GM21529 (cell line): Measurements from ENCODE around the gene CCDC6.
"Not testable (repeated sequence)": the region's sequence is repeated elsewhere in the genome, so short reads cannot be mapped to it uniquely, and the experiment has no call there.

Experiments
- ATAC-seq: cut with Tn5 transposase; IDR thresholded peaks from one replicate; pipeline ENCODE4 v1.9.1; 2021; ENCODE audit not compliant: unreplicated experiment

The CCDC6 gene

DNA sequence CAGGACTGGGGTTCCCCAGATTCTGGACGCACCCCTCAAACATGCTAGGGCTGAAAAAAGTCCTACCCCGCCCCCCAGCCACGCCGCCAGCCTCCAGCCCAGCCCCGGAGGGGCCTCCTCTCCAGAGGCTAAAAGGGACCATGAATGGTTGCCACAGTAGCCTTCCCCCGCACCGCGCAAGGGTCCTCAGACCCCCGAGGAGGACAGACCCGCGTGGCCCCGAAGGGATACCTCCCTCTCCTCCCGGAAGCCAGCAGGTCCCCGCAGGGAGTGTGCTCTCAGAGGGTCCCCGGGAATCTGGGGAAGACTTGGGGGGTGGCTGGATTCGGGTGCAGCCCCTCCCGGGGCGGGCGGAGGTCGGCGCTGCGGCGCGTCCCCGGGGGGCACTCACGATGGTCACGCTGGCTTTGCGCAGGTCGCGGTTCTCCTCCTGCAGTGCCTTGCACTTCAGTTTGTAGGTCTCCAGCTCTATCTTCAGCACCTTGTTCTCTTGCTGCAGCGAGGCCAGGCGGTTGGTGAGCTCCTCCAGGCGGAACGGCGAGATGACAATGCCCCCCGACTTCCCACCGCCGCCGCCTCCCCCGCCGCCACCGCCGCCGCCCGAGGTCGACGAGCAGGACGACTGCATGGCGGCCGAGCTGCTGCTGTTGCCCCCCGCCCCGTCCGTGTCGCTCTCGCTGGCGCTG lies 482 bp downstream of the CCDC6 start:
- ATAC-seq, result peak; percentile 0

DNA sequence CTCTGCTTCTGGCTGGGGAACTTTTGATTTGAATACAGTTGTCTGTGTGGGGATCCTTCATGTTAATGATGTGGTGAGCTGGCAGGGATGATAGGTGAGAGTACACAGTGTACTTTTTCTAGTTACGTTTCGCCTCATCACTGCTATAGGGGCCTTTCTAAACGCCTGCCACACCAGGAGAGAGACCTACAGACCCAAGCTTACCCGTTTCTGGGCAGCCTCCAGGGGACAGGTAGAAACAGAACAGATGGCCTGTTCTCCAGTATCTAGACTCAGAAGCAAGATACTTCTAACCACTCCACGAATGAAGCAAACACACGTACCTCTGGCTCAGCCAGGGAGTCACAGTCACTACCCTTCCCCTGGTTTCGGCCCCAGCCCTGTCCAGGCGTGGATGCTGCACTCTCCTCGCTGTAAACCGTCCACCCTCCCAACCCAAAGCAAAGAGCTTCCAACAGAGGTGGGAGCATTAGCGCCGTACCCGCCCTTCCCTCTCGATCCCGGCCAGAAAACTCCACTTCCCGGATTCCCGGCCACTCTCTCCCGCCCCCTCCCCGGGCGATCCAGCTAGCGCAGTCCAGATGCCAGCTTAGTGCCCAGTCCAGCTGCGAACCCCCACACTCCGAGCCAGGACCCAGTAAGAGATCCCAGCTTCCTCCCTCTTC lies 1.2 kb downstream of the CCDC6 start:
- ATAC-seq, result peak; percentile 50

DNA sequence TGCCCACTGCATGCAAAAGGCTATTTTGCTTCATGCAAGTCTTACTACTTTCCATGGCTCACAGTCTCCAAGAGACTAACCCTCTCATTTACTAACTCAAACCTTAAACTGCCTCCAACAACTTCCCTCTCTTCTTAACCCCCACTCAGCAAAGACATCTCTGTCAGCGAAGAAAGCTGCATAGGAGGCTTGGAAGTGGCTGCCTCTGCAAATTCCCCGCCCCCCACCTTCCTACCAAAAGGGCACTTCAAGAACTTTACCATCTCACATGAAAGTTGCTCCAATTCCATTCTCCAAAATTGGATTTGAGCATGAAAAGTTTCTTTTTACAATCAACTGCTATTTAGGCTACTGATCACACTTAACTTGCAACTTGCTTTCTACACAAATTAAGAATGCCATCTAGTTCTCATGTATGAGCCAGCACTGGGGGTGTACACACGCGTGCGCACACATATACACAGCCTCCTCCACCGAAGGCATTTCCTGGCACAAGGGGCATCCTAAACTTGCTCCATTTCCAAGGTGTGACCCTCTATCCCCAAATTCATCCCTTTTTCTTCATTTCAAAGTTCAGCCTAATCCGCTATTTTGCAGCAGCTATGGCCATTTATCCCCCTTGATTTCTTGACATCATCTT lies 1.8 kb downstream of the CCDC6 start:
- no peak for ATAC-seq

DNA sequence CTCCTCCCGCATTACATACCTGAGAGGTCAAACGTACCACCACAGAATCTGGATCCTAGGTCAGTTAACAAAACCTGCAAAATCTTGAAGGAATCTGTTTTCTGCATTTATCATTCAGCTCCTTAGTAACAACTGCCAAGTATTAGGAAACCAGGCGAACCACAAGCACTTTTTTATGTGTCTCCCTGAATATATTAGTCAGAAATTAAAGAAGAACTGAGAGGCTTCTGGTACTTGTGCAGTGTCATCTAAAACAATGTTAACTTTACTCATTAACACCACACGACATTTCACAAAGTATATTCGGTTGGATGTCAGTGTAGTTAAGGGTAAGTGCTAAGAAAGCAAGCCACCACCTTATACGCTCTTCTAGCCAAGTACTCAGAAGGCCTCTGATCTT lies 2.5 kb downstream of the CCDC6 start:
- no peak for ATAC-seq

DNA sequence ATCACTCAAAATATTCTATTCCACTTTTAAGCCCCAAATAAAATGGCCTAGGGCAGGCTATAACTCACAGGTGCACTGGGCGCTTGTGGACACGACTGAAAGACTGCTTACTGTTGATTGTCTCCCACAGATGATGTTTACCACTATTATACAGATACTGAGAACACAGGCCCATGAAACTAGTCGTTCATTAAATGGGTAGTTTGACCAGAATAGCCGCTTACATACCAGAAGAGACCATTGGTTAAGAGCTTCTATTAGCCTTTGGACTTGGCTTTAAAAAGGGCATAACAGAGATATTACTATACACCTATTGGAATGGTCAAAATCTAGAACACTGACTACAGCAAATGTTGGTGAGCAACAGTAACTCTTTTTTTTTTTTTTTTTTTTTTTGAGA lies 4.3 kb downstream of the CCDC6 start:
- no peak for ATAC-seq

DNA sequence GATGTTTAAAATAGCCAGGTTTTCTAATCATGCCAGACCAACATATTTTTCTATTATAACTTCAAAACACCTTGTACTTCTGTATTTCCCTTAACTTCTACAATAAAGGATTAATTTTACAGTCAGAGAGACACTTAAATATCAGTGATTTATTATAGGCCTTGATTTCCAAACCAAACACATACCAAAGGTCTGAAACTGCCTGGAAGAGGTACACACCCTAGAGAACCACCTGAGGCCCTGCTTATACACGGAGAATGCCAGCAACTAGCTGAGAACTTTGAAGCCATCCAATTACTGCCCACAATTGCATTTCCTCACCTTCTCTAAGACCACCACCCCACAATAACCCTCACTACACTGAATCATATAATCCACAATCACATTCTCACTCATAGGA lies 4.9 kb downstream of the CCDC6 start:
- no peak for ATAC-seq

DNA sequence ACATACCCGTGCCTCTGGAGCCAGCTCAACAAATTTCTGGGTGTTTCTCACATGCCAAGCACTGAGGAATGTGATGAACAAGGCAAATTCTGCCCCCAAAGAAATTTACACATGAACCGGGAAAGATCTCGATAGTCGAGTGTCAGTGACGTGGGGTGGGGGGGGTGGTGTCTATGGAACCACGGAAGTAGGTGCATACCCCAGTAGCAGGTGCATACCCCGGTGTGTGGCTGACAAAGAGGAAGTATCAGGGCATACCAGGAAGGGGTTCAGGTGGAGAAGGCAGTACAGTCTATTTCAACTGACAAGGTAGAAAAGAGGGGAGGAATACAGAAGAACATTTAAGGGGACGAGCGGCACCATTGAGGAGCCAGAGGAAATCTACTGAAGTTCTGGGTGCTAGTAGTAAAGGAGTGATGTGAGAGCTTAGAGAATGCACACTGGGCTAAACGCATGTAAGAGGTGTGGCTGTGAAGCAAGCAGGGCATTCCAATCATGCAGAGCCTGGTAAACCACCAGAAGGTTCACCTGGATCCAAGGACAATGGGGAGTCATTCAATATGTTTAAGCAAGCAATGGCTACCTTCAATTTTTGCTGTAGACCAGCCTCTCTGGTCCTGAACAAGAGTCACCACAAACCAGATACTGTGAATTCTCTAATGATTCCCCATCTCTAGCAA lies 6.2 kb downstream of the CCDC6 start:
- ATAC-seq, result no peak

DNA sequence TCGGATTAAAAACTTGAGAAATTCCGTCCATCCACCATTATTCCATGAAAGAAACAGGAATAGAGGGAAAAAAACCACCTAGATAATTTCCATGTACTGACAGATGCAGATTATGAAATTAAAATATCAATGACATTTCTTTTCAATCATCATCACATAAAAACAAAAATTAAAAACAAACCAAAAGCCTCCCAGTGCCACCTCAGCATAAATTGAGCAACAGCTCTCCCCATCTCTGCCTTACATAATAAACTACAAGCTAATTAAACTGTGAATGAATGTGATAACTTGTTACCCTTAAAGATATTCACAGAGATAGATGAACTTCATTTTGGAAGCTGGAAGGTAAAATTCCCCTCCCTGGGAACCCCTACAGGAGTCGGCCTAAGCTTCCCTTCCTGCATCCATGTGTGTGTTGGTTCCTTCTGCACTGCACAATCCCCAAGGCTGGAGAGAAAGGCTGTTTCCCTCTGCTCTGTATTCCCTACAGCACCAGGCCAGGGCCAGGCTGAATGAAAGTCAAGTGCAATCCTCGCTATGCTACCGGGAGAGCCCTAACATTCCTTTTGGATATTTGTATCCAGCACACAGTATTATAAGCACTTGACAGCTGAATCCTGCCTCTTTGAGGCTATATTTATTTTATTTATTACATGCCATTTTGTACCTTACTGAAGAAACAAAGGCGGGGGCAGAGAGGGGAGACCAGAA lies 8.1 kb downstream of the CCDC6 start:
- no peak for ATAC-seq

DNA sequence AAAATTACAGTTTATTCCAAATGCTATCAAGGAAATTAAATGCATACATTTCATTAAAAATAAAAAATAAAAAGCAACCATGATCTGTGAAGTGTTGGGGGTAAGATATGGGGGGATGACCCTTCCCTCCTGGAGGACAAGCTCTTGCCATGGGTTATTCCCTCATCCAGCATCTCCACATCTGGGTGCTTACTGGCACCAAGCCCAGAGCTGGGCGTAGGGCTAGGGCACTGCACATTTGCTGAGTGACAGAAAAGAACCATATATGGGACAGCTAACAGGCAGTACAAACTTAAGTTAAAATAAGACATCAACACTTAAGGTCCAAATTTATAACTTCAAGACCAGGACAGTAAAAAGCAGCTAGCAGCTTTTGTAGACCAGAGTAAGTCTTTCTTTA lies 10.2 kb downstream of the CCDC6 start:
- ATAC-seq, result no peak

DNA sequence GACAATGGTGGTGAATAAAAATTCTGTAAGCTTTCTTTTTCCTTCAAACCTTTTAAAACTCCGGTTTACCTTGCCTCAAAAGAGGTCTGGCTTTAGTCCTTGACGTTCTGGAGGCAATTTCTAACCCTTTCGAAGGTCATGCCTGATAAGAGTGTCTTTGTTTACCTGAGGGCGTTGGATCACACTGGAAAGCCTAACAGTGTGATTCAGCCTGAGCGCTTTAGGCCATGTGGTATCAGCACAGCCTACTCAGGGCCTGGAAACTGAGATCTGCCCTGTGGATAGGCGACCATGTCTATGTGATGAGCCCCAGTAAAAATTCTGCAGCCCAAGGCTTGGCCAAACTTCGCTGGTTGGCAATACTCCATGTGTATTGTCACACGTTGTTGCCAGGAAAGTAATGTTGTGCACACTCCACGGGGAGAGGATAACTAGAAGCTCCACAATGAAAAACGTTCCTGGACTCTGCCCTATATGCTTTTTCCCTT lies 10.7 kb downstream of the CCDC6 start:
- no peak for ATAC-seq

DNA sequence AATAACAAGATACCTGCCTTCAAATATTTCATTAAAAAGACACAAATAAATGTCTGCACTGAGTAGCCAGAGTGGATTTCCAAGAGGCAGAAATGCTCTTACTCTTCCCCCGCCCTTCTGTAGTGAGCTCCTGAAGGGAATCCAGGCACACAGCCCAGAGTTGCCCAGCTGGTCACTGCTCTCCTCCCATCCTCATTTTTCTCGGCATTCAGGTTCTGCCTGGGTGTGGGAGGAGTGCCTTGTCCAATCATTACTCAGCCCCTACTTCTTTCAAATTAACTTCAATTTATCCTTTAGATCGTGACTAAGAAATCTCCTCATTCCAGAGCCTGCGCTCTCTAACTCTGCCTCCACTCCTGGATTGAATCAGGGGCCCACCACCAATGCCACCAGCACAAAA lies 12.2 kb downstream of the CCDC6 start:
- ATAC-seq, result no peak

DNA sequence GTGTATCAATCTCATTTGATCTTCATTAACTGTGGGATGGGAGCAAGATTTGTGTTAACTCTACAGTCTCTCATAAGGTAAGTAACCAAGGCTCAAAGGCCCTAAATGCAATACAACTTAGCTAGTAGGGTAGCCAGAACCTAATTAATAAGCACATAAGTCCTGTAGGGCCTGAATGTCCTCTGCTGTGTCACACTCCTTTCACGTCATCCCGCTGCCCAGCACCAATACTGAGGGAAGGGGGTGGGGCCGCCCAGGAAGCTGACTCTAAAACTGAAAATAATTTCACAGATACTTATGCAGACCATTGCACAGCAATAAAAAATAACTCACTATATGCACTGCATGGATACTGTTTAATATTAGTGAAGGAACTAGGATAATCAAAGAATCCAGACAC lies 13.7 kb downstream of the CCDC6 start:
- no peak for ATAC-seq

DNA sequence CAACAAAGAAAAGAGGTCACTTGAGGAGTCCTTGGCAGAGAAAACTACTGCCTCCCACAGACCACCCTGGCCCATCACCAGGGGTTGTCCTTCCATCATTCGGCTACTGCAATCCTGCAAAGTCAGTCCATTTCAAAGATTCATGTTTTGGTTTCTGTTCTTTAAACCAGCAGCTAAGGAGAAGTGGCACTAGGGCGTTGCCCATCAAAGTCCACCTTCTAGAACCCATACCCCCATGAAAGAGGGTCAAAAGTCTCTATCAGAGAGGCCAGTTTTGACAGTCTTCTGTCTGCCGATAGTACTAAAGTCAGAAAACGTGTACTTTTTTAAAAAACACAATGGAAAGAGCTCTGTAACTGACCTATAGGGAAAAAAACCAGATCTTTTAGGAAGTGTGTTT lies 14.4 kb downstream of the CCDC6 start:
- no peak for ATAC-seq

DNA sequence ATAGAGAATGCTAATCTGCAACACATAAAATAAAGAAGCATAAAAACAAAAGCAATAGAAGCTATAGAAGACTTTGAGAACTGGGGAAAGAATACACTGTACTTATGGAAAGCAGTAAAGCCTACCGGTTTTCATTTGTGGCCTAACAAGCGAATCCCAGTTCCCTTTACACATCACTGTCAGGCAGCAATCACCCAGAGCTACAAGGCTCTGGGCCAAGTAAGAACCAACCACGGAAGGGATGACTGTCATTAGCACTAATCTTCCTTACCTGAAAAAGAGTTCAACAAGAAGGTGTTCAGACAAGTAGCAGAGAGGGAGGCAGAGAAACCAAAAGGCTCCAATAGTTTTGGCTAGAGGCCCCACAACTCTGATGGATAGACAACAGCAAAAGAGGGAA lies 15.0 kb downstream of the CCDC6 start:
- peak; percentile 64 for ATAC-seq

DNA sequence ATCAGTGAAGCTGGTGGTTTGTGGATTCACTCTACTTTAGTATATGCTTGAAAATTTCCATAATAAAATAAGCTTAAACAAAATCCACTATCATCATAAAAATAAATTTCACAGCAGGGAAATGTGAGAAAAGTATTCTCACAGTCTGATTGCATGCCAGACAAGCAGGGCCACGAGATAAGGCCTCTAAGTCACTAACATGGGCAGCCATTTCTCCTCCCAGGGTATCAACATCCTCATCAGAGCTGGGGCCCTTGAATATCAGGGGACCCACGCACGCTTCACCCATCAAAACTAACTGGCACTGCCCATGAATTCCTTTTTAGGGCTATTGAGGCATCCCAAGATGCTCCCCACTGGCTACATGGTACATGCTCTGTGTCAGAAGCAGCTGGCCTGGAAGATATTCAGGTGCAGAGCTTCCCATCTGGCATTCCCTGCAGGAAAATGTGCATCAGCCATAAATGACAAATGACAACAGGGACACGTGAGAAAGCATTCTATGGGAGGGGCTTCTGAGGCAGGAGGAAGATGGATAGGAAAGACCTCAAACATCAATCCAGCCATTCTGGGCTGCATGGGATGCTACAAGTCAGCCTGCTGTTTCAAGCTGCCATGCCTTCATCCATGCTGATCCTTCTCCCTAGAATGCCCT lies 17.4 kb downstream of the CCDC6 start:
- no peak for ATAC-seq

DNA sequence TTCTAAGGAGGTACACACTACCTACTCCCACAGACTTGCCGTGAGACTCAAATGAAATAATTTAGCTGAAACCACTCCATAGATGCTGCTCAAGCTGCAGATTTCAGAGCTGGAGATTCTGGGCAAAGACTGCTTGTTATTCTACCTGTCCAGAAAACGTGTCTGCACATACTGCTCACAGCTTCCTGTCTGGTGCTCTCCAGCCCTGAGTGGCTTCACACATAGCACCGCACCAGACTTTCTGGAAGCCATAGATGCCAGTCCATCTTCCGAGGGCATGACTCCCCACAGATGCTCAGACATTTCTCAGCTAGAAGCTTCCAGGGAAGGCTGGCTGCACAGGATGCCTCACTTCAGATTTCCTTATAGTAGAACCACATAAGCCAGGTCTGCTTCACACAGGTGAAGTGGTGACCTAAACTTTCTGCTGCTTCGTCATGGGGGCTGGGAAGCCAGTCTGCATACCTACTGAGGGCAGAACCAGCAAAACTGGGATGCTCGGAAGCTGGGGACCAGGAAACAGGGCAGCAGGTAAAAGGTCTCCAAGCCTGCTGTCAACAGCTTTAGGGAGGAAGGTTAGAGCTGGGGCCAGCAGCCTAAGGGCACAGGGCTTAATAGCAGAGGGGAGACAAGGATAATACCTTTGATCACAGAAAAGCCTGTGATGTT lies 18.2 kb downstream of the CCDC6 start:
- ATAC-seq, result no peak

DNA sequence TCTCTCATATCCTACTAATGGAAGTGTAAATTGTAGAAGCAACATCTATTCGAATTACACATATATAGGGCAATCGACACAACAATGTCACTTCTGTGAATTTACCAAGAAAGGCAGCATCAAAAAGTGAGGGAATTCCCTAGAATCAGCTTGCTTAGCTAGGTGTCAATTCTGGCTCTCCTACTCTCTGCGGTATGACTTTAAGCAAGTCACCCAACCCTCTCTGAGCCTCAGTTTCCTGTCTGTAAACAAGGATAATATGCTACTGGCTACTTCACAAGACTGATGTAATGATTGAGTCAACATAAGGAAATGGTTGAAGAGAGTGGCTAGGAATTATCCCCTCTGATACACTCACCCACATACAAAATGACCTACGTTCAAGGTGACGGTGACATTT lies 19.4 kb downstream of the CCDC6 start:
- ATAC-seq, result no peak

DNA sequence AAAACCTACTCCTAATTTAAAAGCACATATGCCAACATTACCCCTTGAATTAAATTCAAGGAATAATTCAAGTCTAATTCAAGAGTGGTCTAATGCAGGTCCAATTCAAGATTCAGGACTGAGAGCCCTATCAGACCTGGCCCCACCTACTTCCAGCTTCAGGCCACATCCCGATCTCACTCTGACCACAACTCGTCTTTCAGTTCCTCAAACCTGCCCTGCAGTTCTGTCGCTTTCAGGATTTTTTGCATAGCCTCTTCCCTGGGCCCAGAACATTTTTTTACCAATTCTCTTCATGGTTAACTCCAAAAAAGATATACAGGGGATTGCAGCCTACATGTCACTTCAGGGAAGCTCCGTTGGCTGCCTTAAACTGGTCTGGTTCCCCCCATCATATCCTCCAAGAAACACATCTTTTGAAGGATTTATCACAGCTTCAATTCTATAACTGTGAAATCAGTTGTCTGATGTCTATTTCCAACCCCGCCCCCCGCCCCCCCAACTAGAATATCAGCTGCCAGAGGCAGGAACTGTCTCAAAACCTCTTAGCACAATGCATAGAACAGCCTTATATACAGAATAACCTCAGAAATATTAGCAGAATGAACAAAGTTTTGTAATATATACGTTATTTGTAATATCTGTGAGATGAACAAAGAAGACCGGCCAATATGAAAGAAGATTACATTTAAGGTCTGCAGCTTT lies 20.8 kb downstream of the CCDC6 start:
- peak; percentile 84 for ATAC-seq

DNA sequence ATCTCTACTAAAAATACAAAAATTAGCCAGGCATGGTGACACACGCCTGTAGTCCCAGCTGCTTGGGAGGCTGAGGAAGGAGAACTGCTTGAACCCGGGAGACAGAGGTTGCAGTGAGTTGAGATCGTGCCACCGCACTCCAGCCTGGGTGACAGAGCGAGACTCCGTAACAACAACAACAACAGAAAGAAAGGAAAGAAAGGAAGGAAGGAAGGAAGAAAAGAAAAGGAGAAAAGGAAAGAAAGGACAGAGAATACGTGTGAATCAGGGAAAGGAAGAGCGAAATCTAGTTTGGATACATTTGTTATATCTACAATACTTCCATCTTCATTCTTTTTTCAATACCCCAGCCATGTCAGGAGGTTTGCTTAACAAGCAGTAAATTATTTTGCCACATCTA lies 21.5 kb downstream of the CCDC6 start:
- ATAC-seq, result not testable (repeated sequence)
